Limb (tissue), 2 donors: ENCODE results near the gene AIRE.
A peak's percentile ranks its signal among the peaks of the same experiment; 100 is the strongest.

Experiments
- DNase-seq, 2 donors: peaks; one replicate each; pipeline ENCODE4 v3.0.0-alpha.2; 2016; ENCODE audit errors: extremely low spot score in 2 of 2

Gene AIRE

DNA sequence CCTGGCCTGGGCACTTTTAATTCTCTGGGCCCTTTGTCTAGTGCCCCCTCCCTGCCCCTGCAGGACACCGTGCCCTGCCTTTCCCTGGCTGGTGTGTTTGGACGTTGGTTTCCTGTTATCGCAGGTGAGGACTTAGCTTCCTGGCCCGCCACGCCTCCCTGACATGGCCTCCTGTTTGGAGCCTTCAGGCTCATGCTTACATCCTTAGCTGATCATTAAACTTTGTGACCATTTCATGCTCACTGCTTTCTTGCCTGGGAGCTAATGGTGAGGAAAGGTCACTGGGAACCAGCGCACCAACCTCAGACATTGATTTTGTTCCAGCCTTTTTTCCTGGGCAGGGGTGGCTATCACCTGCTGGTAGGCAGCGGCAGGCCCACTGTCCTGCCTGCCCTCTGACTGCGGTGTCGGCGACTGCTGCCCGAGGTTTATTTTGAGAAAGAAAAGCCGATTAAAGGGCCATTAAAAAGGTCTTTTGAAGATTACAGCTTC is 17.9 kb downstream of the AIRE start:
- DNase-seq: no peak

DNA sequence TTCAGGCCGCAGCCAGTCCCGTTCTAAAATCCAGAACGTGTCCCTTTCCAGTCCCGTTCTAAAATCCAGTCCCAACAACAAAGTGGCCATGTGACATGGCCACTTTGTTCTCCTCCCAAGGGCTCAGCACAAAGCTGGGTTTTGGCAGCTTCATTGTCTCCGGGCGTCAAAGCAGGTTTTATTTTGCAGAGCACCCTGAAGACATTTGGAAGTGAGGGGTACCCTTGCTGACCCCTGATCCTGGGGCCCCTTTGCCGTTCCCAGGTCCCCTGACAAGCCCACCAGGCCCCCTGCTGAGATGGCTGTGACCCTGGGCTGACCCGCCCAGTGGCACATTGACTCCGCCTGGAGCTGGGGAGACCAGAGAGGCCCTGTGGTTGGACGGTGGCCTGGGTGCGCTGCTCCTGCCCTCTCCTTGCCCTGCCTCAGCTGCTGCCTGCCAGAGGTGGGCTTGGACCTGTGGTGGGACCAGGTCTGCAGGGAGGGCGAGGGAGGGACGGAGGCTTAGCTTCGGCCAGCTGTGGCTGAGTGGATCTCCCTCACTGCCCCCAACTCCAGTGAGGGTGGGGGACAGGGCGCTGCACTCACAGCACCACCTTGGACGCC is 18.4 kb downstream of the AIRE start:
- DNase-seq: no peak

DNA sequence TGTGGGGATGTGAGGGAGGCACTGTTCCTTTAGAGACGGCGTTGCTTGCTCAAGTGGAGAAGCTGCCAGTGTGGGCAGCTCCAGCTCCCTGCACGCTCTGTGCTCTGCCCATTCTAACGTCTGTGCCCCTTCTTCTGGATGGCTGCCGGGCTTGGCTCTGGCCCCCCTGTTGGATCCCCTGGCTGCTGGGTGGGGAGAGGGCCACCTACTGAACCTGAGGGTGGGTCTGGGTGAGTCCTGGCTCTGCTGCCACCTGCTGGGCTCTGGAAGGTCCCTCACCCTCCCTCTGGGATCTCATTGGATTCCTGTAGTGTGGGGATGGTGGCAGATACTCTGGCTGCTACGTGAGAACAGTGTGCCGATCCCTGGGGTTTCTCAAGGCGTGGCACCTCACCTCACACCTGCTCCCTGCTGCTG is 19.2 kb downstream of the AIRE start:
- DNase-seq: peak; percentile 19 to 68

DNA sequence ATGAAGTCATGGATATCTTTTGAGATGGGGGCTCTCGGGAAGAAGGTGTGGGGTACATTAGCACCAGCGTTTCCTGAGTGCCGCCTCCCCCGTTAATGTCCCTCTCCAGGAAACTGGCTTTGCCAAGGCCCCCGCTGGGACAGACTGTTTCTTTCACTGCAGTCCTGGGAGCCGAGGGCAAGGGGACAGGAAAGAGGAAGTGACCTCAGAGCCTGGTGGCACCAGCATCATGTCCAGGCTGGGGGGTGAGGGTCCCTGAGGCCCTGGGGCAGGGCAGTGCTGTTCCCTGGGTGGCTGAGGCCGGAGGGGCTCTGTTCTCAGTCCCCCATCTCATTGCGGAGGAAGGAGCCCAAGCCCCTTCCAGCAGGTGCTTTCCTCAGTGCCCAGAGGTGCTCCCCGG is 20.0 kb downstream of the AIRE start:
- DNase-seq: no peak

DNA sequence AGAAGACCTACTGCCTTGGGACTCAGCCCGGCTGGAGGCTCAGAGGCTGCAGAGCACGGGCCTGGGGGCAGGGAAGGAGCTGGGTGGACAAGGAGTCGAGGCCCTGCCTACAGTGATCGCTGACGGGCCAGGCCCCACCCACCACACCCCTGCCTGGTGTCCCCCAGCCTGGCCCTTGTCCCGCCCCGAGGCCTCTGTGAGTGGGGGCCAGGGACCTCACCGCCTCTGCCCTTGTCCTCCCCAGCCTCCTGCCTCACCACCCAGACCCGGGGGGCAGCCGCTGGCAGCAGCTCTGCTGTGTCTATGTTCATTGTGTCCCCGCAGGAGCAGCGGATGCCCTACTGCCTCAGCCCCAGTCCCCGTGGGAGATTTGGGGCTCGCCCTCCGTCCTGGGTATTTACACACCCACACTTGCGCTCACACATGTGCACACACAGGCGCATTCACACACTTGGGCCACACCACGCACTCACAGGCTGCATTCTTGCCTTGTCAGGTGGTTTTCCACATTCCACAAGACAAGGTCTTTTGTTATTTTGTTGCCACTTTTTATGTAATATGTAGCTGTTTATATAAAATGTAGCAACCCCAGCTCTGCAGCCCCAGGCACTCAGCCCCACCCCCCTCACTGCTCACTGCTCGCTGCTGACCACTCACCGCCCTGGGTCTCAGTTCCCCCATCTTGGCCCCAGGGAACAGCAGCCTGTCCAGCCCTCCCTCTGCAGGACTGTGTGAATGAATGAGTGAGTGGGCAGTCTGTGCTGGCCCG is 21.4 kb downstream of the AIRE start:
- DNase-seq: no peak

DNA sequence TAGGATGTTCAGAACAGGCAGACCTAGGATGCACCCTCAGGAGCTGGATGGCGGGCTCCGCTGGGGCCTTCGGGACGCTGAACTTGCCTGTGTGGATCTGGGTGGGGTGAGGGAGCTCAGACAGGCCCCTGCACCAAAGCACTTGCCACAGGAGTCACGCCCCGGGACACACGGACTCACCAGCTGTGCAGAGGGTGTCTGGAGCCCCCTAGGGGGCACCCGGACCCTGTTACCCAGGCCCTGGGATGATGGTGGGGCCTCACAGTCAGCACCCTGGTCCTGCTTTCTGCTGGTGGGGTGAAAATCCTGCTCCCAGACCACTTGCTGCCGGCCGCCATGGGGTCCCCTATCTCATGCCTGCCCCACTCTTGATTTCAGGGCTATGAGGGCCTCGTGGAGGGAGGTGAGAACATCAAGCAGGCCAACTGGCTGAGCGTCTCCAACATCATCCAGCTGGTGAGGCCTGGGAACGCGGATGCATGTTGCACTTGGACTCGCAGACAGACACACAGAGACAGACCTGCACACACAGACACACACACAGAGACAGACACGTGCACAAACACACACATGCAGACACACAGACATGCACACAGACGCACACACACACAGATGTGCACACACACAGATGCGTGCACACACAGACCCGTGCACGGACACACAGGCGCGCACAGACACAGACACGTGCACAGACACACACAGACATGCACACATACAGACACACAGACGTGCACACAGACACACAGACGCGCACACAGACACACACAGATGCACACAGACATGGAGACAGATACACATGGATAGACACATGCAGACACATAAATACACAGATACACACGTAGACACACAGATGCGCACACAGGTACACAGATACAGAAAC is 25.2 kb downstream of the AIRE start:
- DNase-seq: no peak

DNA sequence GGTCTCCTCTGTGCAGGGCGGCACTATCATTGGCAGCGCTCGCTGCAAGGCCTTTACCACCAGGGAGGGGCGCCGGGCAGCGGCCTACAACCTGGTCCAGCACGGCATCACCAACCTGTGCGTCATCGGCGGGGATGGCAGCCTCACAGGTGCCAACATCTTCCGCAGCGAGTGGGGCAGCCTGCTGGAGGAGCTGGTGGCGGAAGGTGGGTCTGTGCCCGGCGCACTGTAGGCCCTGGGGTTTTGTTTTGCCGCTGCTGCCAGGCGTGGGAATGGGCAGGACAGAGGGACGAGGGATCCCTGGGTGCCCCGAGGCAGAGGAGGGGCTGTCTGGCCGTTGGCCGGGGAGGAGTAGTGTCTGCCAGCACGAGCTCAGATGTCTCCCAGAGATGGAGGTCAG is 26.4 kb downstream of the AIRE start:
- DNase-seq: no peak

DNA sequence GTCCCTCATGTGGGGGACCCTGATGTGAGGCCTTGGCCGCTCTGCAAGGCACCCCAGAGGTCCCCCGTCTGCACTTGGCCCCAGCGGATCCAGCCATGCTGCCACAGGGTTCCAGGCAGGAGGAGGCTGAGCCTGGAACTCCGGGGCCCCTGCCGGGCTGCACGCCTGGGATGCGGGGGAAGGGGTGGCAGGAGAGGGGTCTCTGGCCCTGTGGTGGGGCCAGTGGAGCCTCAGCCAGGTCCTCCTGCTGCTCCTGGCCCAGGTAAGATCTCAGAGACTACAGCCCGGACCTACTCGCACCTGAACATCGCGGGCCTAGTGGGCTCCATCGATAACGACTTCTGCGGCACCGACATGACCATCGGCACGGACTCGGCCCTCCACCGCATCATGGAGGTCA is 27.0 kb downstream of the AIRE start:
- DNase-seq: no peak

DNA sequence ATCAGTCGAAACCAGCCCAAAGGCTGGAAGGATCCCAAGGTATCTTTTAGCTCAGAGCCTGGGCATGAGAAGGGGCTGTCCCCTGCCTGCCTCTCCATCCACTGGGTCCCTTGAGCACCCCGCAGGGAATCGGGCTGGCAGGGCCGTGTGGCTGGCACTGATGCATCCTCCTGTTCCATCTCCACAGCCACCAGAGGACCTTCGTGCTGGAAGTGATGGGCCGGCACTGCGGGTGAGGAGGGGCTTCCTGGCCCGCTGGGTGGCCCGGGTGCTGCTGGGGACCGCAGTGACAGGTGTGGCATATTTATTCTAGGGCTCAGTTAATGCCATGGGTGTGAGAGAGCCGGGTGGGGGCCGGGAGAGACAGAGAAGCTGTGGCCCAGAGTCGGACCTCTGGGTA is 27.8 kb downstream of the AIRE start:
- DNase-seq: no peak

DNA sequence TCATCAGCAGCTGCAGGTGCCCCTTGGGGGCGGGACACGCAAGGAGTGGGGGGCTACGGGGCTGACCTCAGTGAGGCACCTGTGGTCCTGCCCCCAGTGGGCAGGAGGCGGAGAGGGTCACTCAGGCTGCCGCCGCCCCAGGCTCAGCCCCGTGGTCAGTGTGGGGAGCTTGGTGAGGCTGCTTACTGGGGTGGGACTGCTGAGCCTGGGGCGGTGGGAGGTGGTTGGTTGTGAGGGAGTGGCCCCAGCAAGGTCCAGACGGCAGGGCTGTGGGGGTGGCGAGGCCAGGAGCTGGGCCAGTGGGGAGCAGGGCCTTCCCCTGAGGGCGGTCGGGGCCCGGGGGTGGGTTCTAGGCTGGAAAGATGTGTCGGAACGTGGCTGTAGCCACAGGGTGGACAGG is 28.5 kb downstream of the AIRE start:
- no peak for DNase-seq

DNA sequence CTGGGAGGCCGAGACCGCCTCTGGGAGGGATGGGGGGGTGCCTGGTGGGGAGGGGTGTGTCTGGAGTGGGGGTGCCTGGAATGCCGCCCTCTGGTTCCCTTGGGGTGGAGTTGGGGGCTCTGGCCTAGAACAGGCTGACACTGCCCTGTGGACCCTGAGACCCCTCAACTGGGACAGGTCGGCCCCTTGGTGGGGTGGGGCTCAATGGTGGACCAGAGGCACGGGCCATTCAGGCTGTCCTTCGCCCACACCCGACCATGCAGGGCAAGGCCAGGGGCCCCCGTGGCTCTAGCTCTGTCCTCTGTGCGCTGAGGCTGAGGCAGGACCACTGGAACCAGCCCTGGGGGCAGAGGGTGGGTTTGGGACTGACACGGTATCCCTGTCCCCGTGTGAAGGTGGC is 28.9 kb downstream of the AIRE start:
- no peak for DNase-seq

DNA sequence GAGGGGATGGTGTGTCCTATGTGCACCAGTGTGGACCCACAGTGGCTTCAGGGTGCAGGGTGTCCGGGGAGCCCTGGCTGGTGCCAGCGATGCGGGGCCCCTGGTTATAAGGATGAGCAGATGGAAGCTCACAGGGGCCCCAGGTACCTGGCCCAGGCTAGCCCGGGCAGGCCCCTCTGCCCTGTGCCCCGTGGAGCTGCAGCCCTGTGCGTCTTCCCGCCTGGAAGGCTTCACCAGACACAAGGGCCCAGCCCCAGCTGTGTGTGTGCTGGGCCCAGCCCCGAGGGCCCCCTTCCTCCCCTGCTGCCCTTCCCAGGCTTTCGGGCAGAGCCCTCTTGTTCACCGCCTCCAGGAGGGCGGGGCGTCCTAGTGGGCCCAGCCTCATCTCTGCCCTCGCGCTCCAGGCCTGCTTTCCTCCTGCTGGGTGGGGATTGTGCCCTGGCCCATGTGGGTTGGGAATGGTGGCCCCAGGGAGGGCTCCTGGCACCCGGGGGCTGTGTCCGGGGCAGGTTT is 30.1 kb downstream of the AIRE start:
- no peak for DNase-seq

DNA sequence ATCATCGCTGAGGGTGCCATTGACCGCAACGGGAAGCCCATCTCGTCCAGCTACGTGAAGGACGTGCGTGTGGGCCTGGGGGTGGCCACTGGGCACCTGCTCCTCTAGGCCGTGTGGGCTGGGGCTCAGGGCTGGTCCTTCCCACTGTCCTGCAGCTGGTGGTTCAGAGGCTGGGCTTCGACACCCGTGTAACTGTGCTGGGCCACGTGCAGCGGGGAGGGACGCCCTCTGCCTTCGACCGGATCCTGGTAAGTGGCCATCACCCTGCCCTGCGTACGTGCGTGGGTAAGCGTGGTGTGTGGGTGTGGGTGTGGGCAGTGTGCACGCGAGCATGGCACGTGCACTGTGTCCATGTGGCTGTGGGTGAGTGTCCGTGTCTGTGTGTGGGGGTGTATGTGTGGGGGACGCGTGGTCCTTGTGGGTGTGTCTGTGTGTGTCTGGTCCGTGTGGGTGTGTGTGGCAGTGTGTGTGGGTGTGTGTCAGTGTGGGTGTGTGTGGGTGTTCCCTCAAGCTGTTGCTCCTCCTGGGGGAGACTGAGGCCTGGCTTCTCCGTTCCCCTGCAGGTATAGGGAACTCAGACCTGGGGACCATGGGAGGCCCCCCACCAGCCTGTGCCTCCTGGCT is 30.7 kb downstream of the AIRE start:
- no peak for DNase-seq

DNA sequence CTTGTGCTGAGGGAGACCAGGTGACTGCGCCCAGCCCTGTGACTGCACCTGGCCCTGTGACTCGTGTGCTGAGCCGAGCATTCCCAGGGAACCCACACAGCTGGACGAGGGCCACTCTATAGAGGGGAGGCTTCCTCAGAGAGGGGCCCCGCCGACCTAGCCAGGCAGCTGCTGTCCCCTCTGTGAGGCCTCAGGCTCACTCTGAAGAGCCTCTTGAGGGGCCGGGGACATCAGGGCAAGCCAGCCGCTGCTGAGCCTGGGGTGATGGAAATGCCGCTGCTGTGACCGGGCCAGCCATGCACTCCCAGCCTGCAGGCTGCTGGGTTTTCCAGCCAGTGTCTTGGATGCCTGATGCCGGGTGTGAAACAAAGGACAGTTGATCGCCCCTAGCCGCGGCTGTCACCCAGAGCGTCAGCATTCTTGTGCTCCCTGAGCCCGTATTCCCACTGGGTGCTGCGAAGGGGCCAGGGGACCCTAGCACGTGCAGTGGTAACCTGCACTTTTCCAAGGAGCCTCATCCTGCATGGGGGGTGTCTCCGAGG is 31.6 kb downstream of the AIRE start:
- no peak for DNase-seq

DNA sequence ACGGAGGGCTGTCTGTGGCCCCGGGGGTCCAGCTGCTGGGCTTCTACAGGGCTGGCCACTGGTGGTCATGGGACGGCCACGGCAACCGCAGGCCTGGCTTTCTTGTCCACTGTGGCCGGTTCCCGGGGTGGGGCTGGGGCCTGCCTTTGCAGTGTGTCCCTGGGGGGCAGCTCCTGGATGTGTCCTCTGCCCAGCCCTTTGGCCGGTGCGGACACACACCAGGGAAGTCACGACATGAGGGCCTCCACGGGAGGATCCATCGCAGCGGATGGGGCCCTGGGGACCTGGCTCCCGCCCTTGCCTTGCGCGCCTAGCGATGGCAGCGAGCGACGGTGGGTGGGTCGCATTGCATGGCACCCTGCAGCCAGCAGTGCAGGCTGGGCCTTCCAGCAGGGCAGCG is 32.2 kb downstream of the AIRE start:
- DNase-seq: no peak

DNA sequence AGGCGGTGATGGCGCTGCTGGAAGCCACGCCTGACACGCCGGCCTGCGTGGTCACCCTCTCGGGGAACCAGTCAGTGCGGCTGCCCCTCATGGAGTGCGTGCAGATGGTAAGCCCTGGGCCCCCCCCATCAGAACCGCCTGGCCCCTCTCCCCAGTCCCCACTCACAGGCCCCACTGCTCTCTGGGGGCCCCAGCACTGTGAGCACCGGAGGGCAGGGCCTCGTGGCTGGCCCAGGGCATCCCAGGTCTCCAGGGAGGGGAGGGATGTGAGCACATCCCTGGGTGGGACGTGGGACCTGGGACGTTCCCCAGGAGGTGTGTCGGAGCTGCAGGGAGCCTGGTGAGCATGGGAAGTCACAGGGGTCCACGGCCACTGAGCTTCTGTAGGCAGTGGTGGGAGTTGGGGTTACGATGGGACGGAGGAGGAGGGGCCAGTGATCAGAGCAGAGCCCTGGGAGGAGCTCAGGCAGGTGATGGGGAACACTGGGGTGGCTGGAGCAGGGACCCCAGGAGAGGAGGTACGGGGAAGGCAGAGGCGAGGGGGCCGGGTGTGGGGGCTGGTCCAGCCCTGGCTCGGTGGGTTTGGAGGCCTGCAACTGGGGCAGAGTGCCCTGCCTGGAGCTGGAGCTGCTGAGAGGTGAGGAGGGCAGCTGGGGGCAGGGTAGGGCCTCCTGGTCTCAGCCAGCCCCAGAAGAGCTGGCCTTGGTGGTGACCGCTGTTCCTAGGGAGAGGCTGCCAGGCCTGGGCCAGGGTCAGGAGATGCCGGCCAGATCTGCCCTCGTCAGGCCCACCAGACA is 33.0 kb downstream of the AIRE start:
- no peak for DNase-seq

DNA sequence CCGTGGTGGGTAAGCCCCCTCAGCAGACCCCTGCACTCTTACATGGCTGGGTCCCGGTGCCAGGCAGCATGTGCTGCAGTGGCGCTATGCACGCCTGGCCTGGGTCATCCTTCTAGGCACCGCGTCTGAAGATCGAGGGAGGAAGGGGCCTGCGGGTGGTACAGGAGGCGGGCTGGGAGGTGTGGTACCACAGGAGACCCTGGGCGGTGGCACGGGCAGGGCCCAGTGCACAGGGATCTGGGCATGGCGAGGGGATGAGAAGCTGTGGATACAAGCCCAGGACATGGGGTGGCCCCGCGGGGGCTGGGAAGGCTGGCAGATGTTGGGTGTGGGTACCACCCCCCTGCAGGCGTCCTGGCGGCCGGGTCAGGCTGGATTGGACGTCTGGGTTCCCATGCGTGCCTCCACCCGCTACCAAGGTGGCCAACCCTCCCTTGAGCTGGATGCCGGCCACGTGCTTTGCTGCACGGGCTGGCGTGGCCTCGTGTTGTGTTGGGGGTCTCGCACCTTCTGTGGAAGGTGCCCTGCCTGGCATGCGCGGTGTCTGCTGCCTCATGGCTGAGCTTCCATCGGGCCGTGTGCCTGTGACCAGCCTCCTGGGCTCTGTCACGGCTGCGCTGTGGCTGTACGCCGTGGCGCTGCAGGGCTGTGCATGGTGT is 33.9 kb downstream of the AIRE start:
- DNase-seq: no peak

DNA sequence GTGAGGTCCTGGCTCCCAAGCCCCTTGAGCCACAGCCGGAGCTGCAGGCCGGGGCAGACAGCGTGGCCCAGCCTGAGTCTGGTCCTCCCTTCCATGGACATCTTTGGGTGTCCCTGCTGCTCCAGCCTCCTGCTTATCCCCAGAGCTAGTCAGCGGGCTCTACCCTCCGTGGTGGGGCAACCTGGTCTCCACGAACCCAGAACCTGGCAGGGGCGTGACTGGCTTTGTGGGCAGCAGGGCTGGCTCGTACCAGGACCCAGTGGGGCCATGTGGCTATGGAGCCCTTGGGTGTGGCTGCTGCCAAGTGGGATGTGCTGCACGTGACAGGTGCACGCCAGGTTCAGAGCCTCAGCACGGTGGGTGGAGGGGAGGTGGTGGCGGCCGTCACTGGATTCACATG is 35.2 kb downstream of the AIRE start:
- DNase-seq: no peak

DNA sequence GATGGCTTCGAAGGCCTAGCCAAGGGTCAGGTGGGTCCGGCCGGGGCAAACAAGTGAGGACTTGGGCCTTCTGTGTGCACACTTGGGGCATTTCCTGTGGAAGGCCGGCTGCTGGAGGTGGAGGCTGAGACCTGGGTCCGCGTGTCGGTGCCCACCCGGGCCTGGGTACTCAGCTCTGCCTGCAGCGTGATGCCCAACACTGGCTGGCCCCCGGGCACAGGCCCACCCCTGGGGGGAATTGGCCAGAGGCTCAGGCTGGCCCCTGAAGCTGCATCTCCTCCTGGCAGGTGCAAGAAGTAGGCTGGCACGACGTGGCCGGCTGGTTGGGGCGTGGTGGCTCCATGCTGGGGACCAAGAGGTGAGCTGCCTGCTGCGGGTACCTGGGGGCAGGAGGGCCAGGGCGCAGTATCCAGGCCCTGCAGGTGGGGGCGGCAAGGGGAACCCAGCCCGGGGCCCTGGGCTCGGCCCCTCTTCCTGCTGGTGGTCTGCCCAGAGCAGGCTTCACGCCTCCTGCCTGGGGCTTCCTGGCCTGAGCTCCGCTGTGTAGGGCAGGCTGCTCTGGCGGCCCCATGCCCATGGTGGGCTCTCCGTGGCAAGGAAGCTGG is 36.3 kb downstream of the AIRE start:
- DNase-seq: no peak
